GM23338 (cell line): ENCODE measurements around the gene ZNF225. TPM values are rescaled to one million over a fixed set of nuclear protein-coding genes. Genes with fewer than 3 reads are reported as not detected.

ENCODE experiments used
- ATAC-seq: fragments of 200-7000 bp; cut with Tn5 transposase; 3 replicates; pipeline ENCODE4 v1.9.1; 2020
- DNase-seq: peaks from one replicate; pipeline ENCODE4 v3.0.0-alpha.2; 2015; ENCODE audit warnings: low spot score
- H2AFZ ChIP-seq: fragments of 200-600 bp; sonication (generic); 2 replicates; pipeline ENCODE4 v1.8.0; 2016; ENCODE audit warnings: antibody characterized with exemption, mild to moderate bottlenecking, moderate library complexity
- H3F3A ChIP-seq: fragments of 200-600 bp; sonication (generic); replicated peaks from 2 replicates; pipeline ENCODE4 v1.8.0; 2017; ENCODE audit warnings: antibody characterized with exemption, mixed run types, low read depth
- H3K27ac ChIP-seq: fragments of 200-600 bp; sonication (generic); 2 replicates; pipeline ENCODE4 v1.6.1; 2016; ENCODE audit warnings: low read depth
- H3K27me3 ChIP-seq: fragments of 200-600 bp; sonication (generic); 2 replicates; pipeline ENCODE4 v1.8.0; 2016; ENCODE audit warnings: mild to moderate bottlenecking, mixed run types, moderate library complexity; ENCODE audit not compliant: insufficient read depth
- H3K36me3 ChIP-seq: fragments of 200-600 bp; sonication (generic); 2 replicates; pipeline ENCODE4 v1.8.0; 2016; ENCODE audit warnings: mild to moderate bottlenecking; ENCODE audit not compliant: insufficient read depth
- H3K4me1 ChIP-seq: fragments of 200-600 bp; sonication (generic); 2 replicates; pipeline ENCODE4 v1.8.0; 2016; ENCODE audit warnings: mild to moderate bottlenecking, moderate library complexity; ENCODE audit not compliant: insufficient read depth
- H3K4me2 ChIP-seq: fragments of 200-600 bp; sonication (generic); 2 replicates; pipeline ENCODE4 v1.7.1; 2017; ENCODE audit warnings: mixed run types
- H3K4me3 ChIP-seq: fragments of 200-600 bp; sonication (generic); 2 replicates; pipeline ENCODE4 v1.6.1; 2016; ENCODE audit warnings: mixed run types
- H3K79me2 ChIP-seq: fragments of 200-600 bp; sonication (generic); replicated peaks from 2 replicates; pipeline ENCODE4 v1.8.0; 2017; ENCODE audit warnings: mild to moderate bottlenecking; ENCODE audit not compliant: insufficient read depth
- H3K9me2 ChIP-seq: fragments of 200-600 bp; sonication (generic); 2 replicates; pipeline ENCODE4 v1.8.0; 2017; ENCODE audit not compliant: insufficient read depth
- H4K20me1 ChIP-seq: fragments of 200-600 bp; sonication (generic); replicated peaks from 2 replicates; pipeline ENCODE4 v1.8.0; 2017; ENCODE audit warnings: mild to moderate bottlenecking; ENCODE audit not compliant: insufficient read depth
- H3K27ac Mint-ChIP-seq: 2 replicates; pipeline ENCODE4 v1.8.0; 2020; ENCODE audit warnings: inconsistent platforms, mild to moderate bottlenecking, moderate library complexity, mixed read lengths
- H3K27me3 Mint-ChIP-seq: 3 replicates; pipeline ENCODE4 v1.8.0; 2022; ENCODE audit warnings: low read depth, mild to moderate bottlenecking, moderate library complexity, mixed read lengths, inconsistent platforms; ENCODE audit not compliant: insufficient read depth, poor library complexity
- H3K36me3 Mint-ChIP-seq: 3 replicates; pipeline ENCODE4 v1.8.0; 2021; ENCODE audit warnings: low read depth, mild to moderate bottlenecking, inconsistent platforms, moderate library complexity, mixed read lengths
- H3K4me1 Mint-ChIP-seq: 3 replicates; pipeline ENCODE4 v1.8.0; 2020; ENCODE audit warnings: mild to moderate bottlenecking, inconsistent platforms, mixed read lengths
- H3K4me3 Mint-ChIP-seq: 3 replicates; pipeline ENCODE4 v1.8.0; 2021; ENCODE audit warnings: moderate library complexity, mild to moderate bottlenecking, inconsistent platforms, mixed read lengths
- H3K9me3 Mint-ChIP-seq: 3 replicates; pipeline ENCODE4 v1.8.0; 2020; ENCODE audit warnings: moderate library complexity, mild to moderate bottlenecking, inconsistent platforms, mixed read lengths
- CREB1 ChIP-seq: fragments of 250-450 bp; sonication (Bioruptor Pico); IDR thresholded peaks from 2 replicates; pipeline ENCODE4 v1.5.0; 2020; ENCODE audit warnings: low read depth, mild to moderate bottlenecking, moderate library complexity
- CTCF ChIP-seq, 2 experiments: fragments of 200-600 bp in 1 of 2; sonication (generic) in 1 of 2; conservative IDR thresholded peaks; 2 replicates each; pipeline versions ENCODE4 v1.5.1 to v1.6.1; 2016 to 2017; ENCODE audit warnings: antibody characterized with exemption in 2 of 2, low read depth in 2 of 2, mild to moderate bottlenecking in 2 of 2, moderate library complexity in 1 of 2
- ETS1 ChIP-seq: IDR thresholded peaks from 2 replicates; pipeline ENCODE4 v1.6.1; 2016; ENCODE audit warnings: antibody characterized with exemption
- EZH2 ChIP-seq: fragments of 200-600 bp; sonication (generic); IDR thresholded peaks from one replicate; pipeline ENCODE4 v1.8.0; 2017; ENCODE audit warnings: antibody characterized with exemption, mild to moderate bottlenecking, low read depth; ENCODE audit not compliant: unreplicated experiment
- EZH2phosphoT487 ChIP-seq: fragments of 200-600 bp; sonication (generic); IDR thresholded peaks from one replicate; pipeline ENCODE4 v1.8.1; 2018; ENCODE audit warnings: antibody characterized with exemption; ENCODE audit not compliant: unreplicated experiment
- JUNB ChIP-seq: IDR thresholded peaks from one replicate; pipeline ENCODE4 v1.6.1; 2016; ENCODE audit warnings: antibody characterized with exemption; ENCODE audit not compliant: unreplicated experiment
- NANOG ChIP-seq: IDR thresholded peaks from 2 replicates; pipeline ENCODE4 v1.6.1; 2016; ENCODE audit warnings: antibody characterized with exemption, borderline replicate concordance
- POLR2AphosphoS5 ChIP-seq: IDR thresholded peaks from 2 replicates; pipeline ENCODE4 v1.6.1; 2016; ENCODE audit warnings: antibody characterized with exemption, low read depth
- STAT1 ChIP-seq: IDR thresholded peaks from one replicate; pipeline ENCODE4 v1.6.1; 2016; ENCODE audit warnings: antibody characterized with exemption; ENCODE audit not compliant: unreplicated experiment
- ZNF114 ChIP-seq: fragments of 250-450 bp; sonication (Bioruptor Pico); IDR thresholded peaks from 2 replicates; pipeline ENCODE4 v1.5.0; 2020; ENCODE audit warnings: mild to moderate bottlenecking, moderate library complexity
- ZNF331 ChIP-seq: fragments of 250-450 bp; sonication (Bioruptor Pico); IDR thresholded peaks from 2 replicates; pipeline ENCODE4 v1.5.0; 2020; ENCODE audit warnings: low read depth, mild to moderate bottlenecking, moderate library complexity
- polyA plus RNA-seq: library from polyadenylated mRNA; unstranded; fragments of >200 nt; fragmentation: Nextera tagmentation; extraction: Ambion mirVana; gene quantifications from 2 replicates; pipeline ENCODE4 v1.2.1, GENCODE V29; 2016
- total RNA-seq: library from RNA; depleted of rRNA; stranded (reverse); fragments of >200 nt; shearing (Covaris generic); gene quantifications from 2 replicates; pipeline ENCODE4 v1.2.3, GENCODE V29; 2014
- TF ChIP-seq, protein P1 (sequence below): IDR thresholded peaks from one replicate; pipeline ENCODE4 v1.6.1; 2018; ENCODE audit warnings: antibody characterized with exemption; ENCODE audit not compliant: unreplicated experiment
- TF ChIP-seq, protein P2 (sequence below): fragments of 250-450 bp; sonication (Bioruptor Pico); IDR thresholded peaks from 2 replicates; pipeline ENCODE4 v1.5.0; 2020; ENCODE audit warnings: mild to moderate bottlenecking, moderate library complexity

Gene ZNF225
- total and polyA plus RNA-seq, 2 experiments from 2014 or later: 1.8 to 4.8 TPM

- ATAC-seq (no peak), DNase-seq (no peak)
- Histone ChIP-seq H3K27me3 (no peaks in the 10 kb centered on the region), H3F3A (no peaks in the 10 kb centered on the region), H2AFZ (no peak overlapping the region), H3K36me3 (peaks cover 19% of the 10 kb centered on the region), H3K4me3 (no peak overlapping the region), H3K9me2 (no peaks in the 10 kb centered on the region), H3K4me1 (no peaks in the 10 kb centered on the region), H3K4me2 (no peak overlapping the region), H3K79me2 (no peaks in the 10 kb centered on the region), H4K20me1 (no peaks in the 10 kb centered on the region), H3K27ac (no peak overlapping the region)
- Mint-ChIP-seq H3K27ac (no peak overlapping the region), H3K4me1 (no peaks in the 10 kb centered on the region), H3K36me3 (peaks cover 28% of the 10 kb centered on the region), H3K4me3 (no peak overlapping the region), H3K9me3 (peaks cover 58% of the 10 kb centered on the region), H3K27me3 (peaks cover 2% of the 10 kb centered on the region)
- TF ChIP-seq, protein P1, sequence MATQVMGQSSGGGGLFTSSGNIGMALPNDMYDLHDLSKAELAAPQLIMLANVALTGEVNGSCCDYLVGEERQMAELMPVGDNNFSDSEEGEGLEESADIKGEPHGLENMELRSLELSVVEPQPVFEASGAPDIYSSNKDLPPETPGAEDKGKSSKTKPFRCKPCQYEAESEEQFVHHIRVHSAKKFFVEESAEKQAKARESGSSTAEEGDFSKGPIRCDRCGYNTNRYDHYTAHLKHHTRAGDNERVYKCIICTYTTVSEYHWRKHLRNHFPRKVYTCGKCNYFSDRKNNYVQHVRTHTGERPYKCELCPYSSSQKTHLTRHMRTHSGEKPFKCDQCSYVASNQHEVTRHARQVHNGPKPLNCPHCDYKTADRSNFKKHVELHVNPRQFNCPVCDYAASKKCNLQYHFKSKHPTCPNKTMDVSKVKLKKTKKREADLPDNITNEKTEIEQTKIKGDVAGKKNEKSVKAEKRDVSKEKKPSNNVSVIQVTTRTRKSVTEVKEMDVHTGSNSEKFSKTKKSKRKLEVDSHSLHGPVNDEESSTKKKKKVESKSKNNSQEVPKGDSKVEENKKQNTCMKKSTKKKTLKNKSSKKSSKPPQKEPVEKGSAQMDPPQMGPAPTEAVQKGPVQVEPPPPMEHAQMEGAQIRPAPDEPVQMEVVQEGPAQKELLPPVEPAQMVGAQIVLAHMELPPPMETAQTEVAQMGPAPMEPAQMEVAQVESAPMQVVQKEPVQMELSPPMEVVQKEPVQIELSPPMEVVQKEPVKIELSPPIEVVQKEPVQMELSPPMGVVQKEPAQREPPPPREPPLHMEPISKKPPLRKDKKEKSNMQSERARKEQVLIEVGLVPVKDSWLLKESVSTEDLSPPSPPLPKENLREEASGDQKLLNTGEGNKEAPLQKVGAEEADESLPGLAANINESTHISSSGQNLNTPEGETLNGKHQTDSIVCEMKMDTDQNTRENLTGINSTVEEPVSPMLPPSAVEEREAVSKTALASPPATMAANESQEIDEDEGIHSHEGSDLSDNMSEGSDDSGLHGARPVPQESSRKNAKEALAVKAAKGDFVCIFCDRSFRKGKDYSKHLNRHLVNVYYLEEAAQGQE: no peak
- TF ChIP-seq STAT1 (no peak), POLR2AphosphoS5 (no peak), EZH2 (no peak), CREB1 (CRISPR knock-in tag) (no peak), ZNF114 (CRISPR knock-in tag) (no peak), CTCF (conservative IDR thresholded peaks at IDR 0.05; ENCODE audit: low read depth in 2 of 2) (no peak), JUNB (no peak), NANOG (no peak), ETS1 (no peak), ZNF331 (no peak), EZH2phosphoT487 (no peak)
- TF ChIP-seq, protein P2, sequence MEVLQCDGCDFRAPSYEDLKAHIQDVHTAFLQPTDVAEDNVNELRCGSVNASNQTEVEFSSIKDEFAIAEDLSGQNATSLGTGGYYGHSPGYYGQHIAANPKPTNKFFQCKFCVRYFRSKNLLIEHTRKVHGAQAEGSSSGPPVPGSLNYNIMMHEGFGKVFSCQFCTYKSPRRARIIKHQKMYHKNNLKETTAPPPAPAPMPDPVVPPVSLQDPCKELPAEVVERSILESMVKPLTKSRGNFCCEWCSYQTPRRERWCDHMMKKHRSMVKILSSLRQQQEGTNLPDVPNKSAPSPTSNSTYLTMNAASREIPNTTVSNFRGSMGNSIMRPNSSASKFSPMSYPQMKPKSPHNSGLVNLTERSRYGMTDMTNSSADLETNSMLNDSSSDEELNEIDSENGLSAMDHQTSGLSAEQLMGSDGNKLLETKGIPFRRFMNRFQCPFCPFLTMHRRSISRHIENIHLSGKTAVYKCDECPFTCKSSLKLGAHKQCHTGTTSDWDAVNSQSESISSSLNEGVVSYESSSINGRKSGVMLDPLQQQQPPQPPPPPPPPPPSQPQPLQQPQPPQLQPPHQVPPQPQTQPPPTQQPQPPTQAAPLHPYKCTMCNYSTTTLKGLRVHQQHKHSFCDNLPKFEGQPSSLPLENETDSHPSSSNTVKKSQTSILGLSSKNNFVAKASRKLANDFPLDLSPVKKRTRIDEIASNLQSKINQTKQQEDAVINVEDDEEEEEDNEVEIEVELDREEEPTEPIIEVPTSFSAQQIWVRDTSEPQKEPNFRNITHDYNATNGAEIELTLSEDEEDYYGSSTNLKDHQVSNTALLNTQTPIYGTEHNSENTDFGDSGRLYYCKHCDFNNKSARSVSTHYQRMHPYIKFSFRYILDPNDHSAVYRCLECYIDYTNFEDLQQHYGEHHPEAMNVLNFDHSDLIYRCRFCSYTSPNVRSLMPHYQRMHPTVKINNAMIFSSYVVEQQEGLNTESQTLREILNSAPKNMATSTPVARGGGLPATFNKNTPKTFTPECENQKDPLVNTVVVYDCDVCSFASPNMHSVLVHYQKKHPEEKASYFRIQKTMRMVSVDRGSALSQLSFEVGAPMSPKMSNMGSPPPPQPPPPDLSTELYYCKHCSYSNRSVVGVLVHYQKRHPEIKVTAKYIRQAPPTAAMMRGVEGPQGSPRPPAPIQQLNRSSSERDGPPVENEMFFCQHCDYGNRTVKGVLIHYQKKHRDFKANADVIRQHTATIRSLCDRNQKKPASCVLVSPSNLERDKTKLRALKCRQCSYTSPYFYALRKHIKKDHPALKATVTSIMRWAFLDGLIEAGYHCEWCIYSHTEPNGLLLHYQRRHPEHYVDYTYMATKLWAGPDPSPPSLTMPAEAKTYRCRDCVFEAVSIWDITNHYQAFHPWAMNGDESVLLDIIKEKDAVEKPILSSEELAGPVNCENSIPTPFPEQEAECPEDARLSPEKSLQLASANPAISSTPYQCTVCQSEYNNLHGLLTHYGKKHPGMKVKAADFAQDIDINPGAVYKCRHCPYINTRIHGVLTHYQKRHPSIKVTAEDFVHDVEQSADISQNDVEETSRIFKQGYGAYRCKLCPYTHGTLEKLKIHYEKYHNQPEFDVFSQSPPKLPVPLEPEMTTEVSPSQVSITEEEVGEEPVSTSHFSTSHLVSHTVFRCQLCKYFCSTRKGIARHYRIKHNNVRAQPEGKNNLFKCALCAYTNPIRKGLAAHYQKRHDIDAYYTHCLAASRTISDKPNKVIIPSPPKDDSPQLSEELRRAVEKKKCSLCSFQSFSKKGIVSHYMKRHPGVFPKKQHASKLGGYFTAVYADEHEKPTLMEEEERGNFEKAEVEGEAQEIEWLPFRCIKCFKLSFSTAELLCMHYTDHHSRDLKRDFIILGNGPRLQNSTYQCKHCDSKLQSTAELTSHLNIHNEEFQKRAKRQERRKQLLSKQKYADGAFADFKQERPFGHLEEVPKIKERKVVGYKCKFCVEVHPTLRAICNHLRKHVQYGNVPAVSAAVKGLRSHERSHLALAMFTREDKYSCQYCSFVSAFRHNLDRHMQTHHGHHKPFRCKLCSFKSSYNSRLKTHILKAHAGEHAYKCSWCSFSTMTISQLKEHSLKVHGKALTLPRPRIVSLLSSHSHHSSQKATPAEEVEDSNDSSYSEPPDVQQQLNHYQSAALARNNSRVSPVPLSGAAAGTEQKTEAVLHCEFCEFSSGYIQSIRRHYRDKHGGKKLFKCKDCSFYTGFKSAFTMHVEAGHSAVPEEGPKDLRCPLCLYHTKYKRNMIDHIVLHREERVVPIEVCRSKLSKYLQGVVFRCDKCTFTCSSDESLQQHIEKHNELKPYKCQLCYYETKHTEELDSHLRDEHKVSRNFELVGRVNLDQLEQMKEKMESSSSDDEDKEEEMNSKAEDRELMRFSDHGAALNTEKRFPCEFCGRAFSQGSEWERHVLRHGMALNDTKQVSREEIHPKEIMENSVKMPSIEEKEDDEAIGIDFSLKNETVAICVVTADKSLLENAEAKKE (CRISPR knock-in tag): no peak
Measured at GRCh38 chr19:44180968-44181367, 67.8 kb downstream of the ZNF225 start.
